Adrenal gland (tissue), 12 donors: ENCODE measurements around the gene SUCLG2. TPM values are rescaled to one million over a fixed set of nuclear protein-coding genes. Genes with fewer than 3 reads are reported as not detected.

Experiments
- DNase-seq, 7 donors: peaks; one replicate each; pipeline ENCODE4 v3.0.0-alpha.2; 2019 to 2020
- H3K27ac ChIP-seq, 5 donors: fragments of 200-600 bp; sonication (generic) in 4 of 5; 1 replicate in 3 of 5; 2 replicates in 2 of 5; pipeline versions ENCODE4 v1.5.1 to v1.8.0; 2016 to 2020; ENCODE audit warnings: mild to moderate bottlenecking in 1 of 5
- H3K27me3 ChIP-seq: fragments of 200-600 bp; 2 replicates; pipeline ENCODE4 v1.8.0; 2021
- H3K36me3 ChIP-seq, 2 donors: fragments of 200-600 bp; replicated peaks in 1 of 2; 1 replicate in 1 of 2; 2 replicates in 1 of 2; pipeline versions ENCODE4 v1.5.1 to v1.8.0; 2018 to 2022
- H3K4me1 ChIP-seq, 2 donors: fragments of 200-600 bp; replicated peaks in 1 of 2; 1 replicate in 1 of 2; 2 replicates in 1 of 2; pipeline versions ENCODE4 v1.5.1 to v1.8.0; 2018 to 2021
- H3K4me3 ChIP-seq, 4 donors: fragments of 200-600 bp; sonication (generic) in 3 of 4; one replicate each; pipeline ENCODE4 v1.5.1; 2016 to 2018
- H3K9me3 ChIP-seq, 3 donors: fragments of 200-600 bp; sonication (generic) in 1 of 3; replicated peaks in 1 of 3; 1 replicate in 2 of 3; 2 replicates in 1 of 3; pipeline versions ENCODE4 v1.5.1 to v1.8.0; 2016 to 2021
- CTCF ChIP-seq, 6 experiments: fragments of 450-650 bp in 4 of 6; fragments of 200-600 bp in 2 of 6; sonication (generic) in 1 of 6; IDR thresholded peaks; 1 replicate in 5 of 6; 2 replicates in 1 of 6; pipeline versions ENCODE4 v1.5.1 to v1.8.0; 2016 to 2021; ENCODE audit warnings: antibody characterized with exemption in 6 of 6, mild to moderate bottlenecking in 2 of 6, moderate library complexity in 1 of 6
- POLR2A ChIP-seq, 2 donors: fragments of 450-650 bp; IDR thresholded peaks; one replicate each; pipeline ENCODE4 v1.6.1; 2017; ENCODE audit warnings: antibody characterized with exemption in 2 of 2, mild to moderate bottlenecking in 2 of 2, moderate library complexity in 1 of 2
- WGBS, 4 donors: extraction: QIAGEN DNeasy Blood & Tissue Kit in 2 of 4; methylation state at CpG; one replicate each; pipeline versions ENCODE4 v1.1.5 to v1.1.7; 2013 to 2017; 5-methylcytosine and 5-hydroxymethylcytosine counted together
- intact Hi-C, 2 donors: fragments of 100-400 bp; cut with DNase I; formaldehyde crosslinking; loops; one replicate each; pipeline versions ENCODE4 v1.14.1 to v1.15.0; 2022 to 2023
- polyA plus RNA-seq, 3 donors: library from polyadenylated mRNA; stranded (reverse); fragments of 200-250 nt in 2 of 3; fragments of 350-450 nt in 1 of 3; fragmentation: Illumina TruSeq in 1 of 3; extraction: RNeasy Lipid Tissue Mini Kit (QIAGEN cat#74804) in 1 of 3; gene quantifications; one replicate each; pipeline ENCODE4 v1.2.3, GENCODE V29; 2013 to 2014
- total RNA-seq, 9 donors: library from RNA; depleted of rRNA in 4 of 9; stranded (reverse); fragments of >200 nt in 4 of 9; fragments of 120-200 nt in 1 of 9; fragmentation: NEBNext Ultra II Directional in 1 of 9; extraction: Animal tissue kit (Norgen Biotek cat#: 25700) in 1 of 9; gene quantifications; one replicate each; pipeline versions ENCODE4 v1.1.0 to v1.2.4, GENCODE V29; 2013 to 2023
- donor health status: healthy with polysubstance abuse.
- donor health status: Bipolar disorder and iron deficiency.
- donor health status: DM: yes; HTN: yes; CAD: no.
- donor health status: DM: no; HTN: no; CAD: no.
- donor health status: DM: no; HTN: no; CAD: no.
- donor health status: DM: yes; HTN: yes; CAD: no.

Gene SUCLG2
- total and polyA plus RNA-seq, 12 donors = 24.4 to 115 (median 69.6) TPM

GRCh38 chr3:67564973-67565372 is 89.4 kb downstream of the SUCLG2 start:
- Histone ChIP-seq H3K36me3 (no peaks in the 10 kb centered on the region), H3K27me3 (no peaks in the 10 kb centered on the region), H3K4me1 (no peaks in the 10 kb centered on the region), H3K9me3 (no peaks in the 10 kb centered on the region), H3K27ac (no peak overlapping the region), H3K4me3 (no peak overlapping the region)
- TF ChIP-seq CTCF (IDR thresholded peaks at IDR 0.05) = no peak
- TF ChIP-seq POLR2A (IDR thresholded peaks at IDR 0.05) = no peak
- intact Hi-C loops = no loop called here
- WGBS, 4 donors = 97 to 100% (median 100%) methylated on average over 1 of the region's 1 CpG
- DNase-seq = no peak

- intact Hi-C loops = no loop called here
- Histone ChIP-seq H3K36me3 (no peaks in the 10 kb centered on the region), H3K27ac (no peak overlapping the region), H3K4me1 (peaks cover 0 to under 1% of the 10 kb centered on the region in 2 donors), H3K27me3 (no peaks in the 10 kb centered on the region), H3K4me3 (no peak overlapping the region), H3K9me3 (no peaks in the 10 kb centered on the region)
- DNase-seq = no peak
- WGBS, 4 donors = 81 to 89% (median 86%) methylated on average over 3 of the region's 3 CpGs
- TF ChIP-seq CTCF (IDR thresholded peaks at IDR 0.05) = no peak
- TF ChIP-seq POLR2A (IDR thresholded peaks at IDR 0.05) = no peak
Observed at GRCh38 chr3:67564008-67564407, 90.4 kb downstream of the SUCLG2 start.

- Histone ChIP-seq H3K27ac (no peak overlapping the region), H3K4me1 (peaks cover 0 to 19% of the 10 kb centered on the region in 2 donors), H3K27me3 (no peaks in the 10 kb centered on the region), H3K9me3 (no peaks in the 10 kb centered on the region), H3K36me3 (no peaks in the 10 kb centered on the region), H3K4me3 (no peak overlapping the region)
- 78 to 90% (median 81%) methylated on average over 2 of the region's 2 CpGs for WGBS, 4 donors
- intact Hi-C loops = no loop called here
- TF ChIP-seq CTCF (IDR thresholded peaks at IDR 0.05) (no peak), POLR2A (IDR thresholded peaks at IDR 0.05) (no peak)
- no peak for DNase-seq
Observed at GRCh38 chr3:67561667-67562394, 92.6 kb downstream of the SUCLG2 start.

GRCh38 chr3:67561266-67561665 is 93.1 kb downstream of the SUCLG2 start:
- intact Hi-C loops = no loop called here

More at GRCh38 chr3:67561266-67561665, 93.1 kb downstream of the SUCLG2 start:
- TF ChIP-seq POLR2A (IDR thresholded peaks at IDR 0.05) (no peak), CTCF (IDR thresholded peaks at IDR 0.05) (no peak)
- 0 to 76% (median 21%) methylated on average over 1 of the region's 1 CpG for whole genome bisulfite sequencing, 4 donors
- DNase-seq = no peak
- Histone ChIP-seq H3K27me3 (no peaks in the 10 kb centered on the region), H3K36me3 (no peaks in the 10 kb centered on the region), H3K27ac (no peak overlapping the region), H3K4me1 (peaks cover 0 to 19% of the 10 kb centered on the region in 2 donors), H3K9me3 (no peaks in the 10 kb centered on the region), H3K4me3 (no peak overlapping the region)
